GM19452 (cell line): ENCODE results near the gene NR1I2.
A peak's percentile ranks its signal among the peaks of the same experiment; 100 is the strongest.

Source experiments
- ATAC-seq: cut with Tn5 transposase; IDR thresholded peaks from one replicate; pipeline ENCODE4 v1.9.1; 2021; ENCODE audit not compliant: unreplicated experiment

NR1I2 gene

DNA sequence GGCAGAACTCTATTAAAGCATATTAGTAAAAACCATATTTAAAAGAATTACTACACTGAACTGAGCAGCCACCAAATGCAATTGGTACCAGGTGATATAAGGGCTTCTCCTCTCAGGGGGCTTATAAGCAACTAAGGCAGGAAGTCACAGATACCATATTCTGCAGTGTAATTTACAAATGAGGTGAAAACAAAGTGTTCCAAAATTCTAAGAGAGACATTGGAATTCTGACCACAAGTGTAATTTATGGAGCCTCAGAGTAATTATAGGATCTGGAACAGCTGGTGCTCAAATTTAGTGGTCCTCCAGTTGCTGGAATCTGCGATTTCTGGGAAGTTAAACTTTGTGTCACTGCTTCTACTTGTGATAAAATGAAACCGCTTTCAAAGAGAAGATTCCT, 3.1 kb upstream of the NR1I2 start:
- ATAC-seq: no peak

DNA sequence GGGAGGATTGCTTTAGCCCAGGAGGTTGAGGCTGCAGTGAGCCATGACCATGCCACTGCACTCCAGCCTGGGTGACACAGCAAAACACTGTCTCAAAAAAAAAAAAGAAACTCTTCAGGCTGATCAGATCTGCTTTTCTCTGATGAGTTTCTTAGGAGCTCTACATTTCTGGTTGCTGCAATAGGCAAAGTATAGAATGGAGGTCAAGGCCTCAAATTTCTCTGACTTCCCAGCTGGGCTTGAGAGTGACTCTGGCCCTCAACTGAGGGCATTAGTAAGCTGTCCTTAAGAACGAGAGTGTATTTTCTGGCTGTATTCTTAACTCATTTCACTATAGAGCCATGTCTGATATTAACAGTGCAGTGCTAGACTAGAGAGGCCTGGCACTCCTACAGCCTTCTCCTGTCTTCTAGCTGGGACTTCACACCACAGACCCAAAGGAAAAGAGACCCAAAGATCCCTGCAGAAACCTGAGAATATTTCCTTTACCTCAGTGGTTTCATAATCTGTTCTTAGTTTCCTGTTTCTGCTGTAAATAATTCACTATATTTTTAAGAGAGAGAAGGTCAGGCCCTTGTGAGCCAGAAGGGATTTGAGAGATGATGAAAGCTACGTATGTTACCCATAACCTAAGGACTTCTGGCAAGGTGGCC, 2.0 kb upstream of the NR1I2 start:
- peak; percentile 87 for ATAC-seq

DNA sequence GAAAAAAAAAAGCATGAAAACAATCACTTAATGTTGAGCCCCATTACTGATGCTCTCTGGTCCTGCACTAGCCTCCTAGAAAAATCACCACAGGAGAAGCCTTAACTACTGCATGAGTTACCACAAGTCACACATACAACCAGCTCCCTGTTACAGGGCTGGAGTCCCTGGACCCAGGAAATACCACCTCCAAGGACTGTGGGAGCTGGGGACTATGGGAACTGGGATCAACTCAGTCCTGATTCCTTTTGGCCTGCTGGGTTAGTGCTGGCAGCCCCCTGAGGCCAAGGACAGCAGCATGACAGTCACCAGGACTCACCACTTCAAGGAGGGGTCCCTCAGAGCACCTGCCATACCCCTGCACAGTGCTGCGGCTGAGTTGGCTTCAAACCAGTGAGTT, 559 bp downstream of the NR1I2 start:
- no peak for ATAC-seq

DNA sequence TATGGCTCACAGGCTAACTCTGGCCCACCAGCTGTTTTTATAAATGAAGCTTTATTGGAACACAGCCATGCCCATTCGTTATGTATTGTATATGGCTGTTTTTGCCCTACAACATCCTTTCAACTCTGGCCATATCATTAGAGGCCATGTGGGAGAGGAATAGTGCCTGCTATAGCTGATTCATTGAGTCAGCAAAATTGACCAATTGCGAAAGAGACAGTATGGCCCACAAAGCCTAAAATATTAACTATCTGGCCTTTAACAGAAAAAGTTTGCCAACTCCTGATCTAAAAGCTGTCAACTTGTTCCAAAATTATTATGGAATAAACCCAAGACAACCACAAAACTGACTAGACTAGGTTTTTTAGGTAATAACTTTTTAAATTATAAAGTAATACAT, 1.4 kb downstream of the NR1I2 start:
- ATAC-seq: no peak

- no peak for ATAC-seq
Measured at GRCh38 chr3:119783883-119784282, 2.0 kb downstream of the NR1I2 start.

GRCh38 chr3:119786409-119786808, 4.5 kb downstream of the NR1I2 start:
- ATAC-seq: no peak

DNA sequence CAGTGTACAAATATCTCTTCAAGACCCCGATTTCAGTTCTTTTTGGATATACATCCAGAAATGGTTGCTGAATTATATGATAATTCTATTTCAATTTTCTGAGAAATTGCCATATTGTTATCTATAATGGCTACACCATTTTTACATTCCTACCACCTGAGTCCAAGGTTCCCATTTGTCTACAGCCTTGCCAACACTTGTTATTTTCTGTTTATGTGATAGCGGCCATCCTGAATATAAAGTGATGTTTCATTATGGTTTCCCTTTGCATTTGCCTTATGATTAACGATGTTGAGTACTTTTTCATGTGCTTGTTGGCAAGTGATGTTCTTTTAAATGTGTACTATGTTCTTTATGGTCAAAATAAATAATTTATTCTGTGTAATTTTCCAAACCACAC, 8.5 kb downstream of the NR1I2 start:
- no peak for ATAC-seq

DNA sequence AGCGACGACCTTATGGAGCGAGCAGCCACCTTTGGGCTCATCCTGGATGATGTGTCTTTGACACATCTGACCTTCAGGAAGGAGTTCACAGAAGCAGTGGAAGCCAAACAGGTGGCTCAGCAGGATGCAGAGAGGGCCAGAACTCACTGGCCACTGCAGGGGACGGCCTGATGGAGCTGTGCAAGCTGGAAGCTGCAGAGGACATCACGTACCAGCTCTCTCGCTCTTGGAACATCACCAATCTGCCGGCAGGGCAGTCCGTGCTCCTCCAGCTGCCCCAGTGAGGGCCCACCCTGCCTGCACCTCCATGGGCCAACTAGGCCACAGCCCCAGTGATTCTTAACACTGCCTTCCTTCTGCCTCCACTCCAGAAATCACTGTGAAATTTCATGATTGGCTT, 10.4 kb downstream of the NR1I2 start:
- ATAC-seq: no peak

DNA sequence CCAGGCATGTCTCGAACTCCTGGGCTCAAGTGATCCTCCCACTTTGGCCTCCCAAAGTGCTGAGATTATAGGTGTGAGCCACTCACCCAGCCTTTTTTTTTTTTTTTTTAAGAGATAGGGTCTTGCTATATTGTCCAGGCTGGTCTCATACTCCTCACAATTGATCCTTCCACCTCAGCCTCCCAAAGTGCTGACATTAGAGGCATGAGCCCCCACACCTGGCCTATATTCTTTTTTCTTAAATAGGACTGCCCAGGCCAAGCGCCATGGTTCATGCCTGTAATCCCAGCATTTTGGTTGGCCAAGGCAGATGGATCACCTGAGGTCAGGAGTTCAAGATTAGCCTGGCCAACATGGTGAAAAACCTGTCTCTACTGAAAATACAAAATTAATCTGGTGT, 12.5 kb downstream of the NR1I2 start:
- ATAC-seq: no peak

GRCh38 chr3:119794971-119795612, 13.2 kb downstream of the NR1I2 start:
- no peak for ATAC-seq

GRCh38 chr3:119795849-119796248, 13.9 kb downstream of the NR1I2 start:
- ATAC-seq: no peak

- no peak for ATAC-seq
Measured at GRCh38 chr3:119796368-119796767, 14.5 kb downstream of the NR1I2 start.

DNA sequence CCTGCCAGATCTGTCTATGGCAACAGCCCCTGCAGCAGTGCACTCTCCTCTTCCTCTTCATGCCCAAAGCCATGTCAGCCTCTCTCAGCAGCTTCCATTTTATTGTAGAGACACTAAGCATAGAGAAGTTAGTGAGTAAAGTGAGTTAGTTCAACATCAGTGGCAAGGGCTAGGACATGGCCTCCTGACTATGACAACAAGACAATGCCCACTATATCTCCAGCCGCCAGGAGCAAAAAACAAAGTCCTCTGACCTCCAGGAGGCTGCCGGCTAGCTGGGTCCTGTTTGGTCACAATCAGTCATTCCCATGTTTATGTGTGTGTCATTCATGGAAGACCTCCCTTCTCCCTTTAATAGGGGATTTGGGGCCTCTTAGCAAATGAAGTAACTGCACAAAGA, 14.9 kb downstream of the NR1I2 start:
- no peak for ATAC-seq

- no peak for ATAC-seq
Measured at GRCh38 chr3:119800844-119801243, 18.9 kb downstream of the NR1I2 start.

DNA sequence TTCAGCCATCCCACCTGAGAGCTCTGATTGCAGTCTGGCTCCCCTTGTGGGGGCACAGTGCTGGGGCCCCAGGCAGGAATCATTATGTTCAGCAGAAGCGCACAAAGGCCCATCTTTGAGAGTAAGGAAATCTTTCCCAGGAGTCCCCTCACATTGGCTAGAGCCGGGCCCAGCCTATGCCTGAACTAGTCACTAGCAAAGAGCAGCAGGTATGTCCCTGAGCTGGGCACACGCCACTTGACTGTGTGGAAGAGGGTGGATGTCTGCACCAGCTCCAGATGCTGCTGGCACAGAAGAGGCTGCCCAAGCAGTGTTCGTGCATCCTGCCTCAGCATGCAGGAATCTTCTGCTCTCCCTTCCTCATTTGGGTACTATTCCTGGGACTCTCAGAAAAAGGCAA, 26.3 kb downstream of the NR1I2 start:
- no peak for ATAC-seq

DNA sequence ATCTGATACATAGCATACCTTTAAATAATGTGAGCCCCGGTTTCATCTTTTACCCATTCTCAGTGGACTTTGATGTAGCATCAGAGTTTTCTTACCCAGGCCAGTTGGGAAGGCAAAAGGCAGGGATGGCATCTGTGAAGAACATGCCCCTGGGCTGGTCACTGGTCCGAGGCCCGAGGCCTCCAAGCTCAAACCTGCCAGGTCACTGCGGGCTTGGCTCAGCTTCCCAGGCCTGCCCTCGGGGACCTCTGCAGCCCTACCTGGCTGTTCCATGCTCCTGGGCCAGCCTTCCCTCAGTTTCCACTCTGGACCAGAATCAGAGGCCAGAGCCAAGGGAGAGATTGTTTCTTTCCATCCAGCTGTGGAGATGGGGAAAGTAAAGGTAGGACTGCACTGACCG, 26.9 kb downstream of the NR1I2 start:
- ATAC-seq: no peak

GRCh38 chr3:119809249-119810017, 27.5 kb downstream of the NR1I2 start:
- peak; percentile 43 for ATAC-seq

GRCh38 chr3:119810018-119810435, 28.1 kb downstream of the NR1I2 start:
- ATAC-seq: peak; percentile 68

DNA sequence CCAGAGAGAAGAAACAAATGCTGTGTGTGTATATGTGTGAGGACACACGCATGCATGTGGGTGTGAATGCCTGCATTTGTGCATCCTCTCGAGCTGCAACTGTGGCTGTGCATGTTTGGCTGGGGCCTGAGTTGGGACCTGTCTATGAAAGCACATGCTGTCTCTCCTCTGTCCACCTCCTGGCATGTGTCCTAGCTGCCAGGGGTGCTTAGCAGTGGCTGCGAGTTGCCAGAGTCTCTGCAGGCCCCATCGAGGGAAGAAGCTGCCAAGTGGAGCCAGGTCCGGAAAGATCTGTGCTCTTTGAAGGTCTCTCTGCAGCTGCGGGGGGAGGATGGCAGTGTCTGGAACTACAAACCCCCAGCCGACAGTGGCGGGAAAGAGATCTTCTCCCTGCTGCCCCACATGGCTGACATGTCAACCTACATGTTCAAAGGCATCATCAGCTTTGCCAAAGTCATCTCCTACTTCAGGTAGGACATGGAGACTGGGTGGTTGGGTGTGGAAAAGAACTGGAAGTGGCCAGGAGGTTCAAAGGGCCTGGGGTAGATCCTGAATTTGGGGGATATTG, 30.7 kb downstream of the NR1I2 start:
- no peak for ATAC-seq

GRCh38 chr3:119815716-119816115, 33.8 kb downstream of the NR1I2 start:
- ATAC-seq: no peak

GRCh38 chr3:119817071-119817470, 35.2 kb downstream of the NR1I2 start:
- no peak for ATAC-seq
